Muscle of leg (tissue), 11 donors: ENCODE results near the gene GRIK2. TPM values are rescaled to one million over a fixed set of nuclear protein-coding genes. Genes with fewer than 3 reads are reported as not detected.

Experiments
- DNase-seq: peaks from one replicate; pipeline ENCODE4 v3.0.0; 2013
- H3K27ac ChIP-seq: one replicate; pipeline ENCODE4 v1.5.1; 2013; ENCODE audit warnings: mild to moderate bottlenecking, low read length, control low read depth
- H3K27me3 ChIP-seq: one replicate; pipeline ENCODE4 v1.6.1; 2013; ENCODE audit warnings: low read length; ENCODE audit not compliant: control insufficient read depth, insufficient read depth
- H3K36me3 ChIP-seq: one replicate; pipeline ENCODE4 v1.6.1; 2013; ENCODE audit warnings: low read length; ENCODE audit not compliant: control insufficient read depth, insufficient read depth
- H3K4me1 ChIP-seq: one replicate; pipeline ENCODE4 v1.6.1; 2013; ENCODE audit warnings: low read length; ENCODE audit not compliant: control insufficient read depth, insufficient read depth
- H3K4me3 ChIP-seq: one replicate; pipeline ENCODE4 v1.5.1; 2013; ENCODE audit warnings: low read length, control low read depth
- H3K9me3 ChIP-seq: replicated peaks from 2 replicates; pipeline ENCODE4 v1.6.1; 2013; ENCODE audit warnings: low read depth, low read length; ENCODE audit not compliant: control insufficient read depth
- WGBS: methylation state at CpG from one replicate; pipeline ENCODE4 v1.1.5; 2013; ENCODE audit warnings: missing lambda C conversion rate; ENCODE audit not compliant: insufficient coverage; 5-methylcytosine and 5-hydroxymethylcytosine counted together
- polyA plus RNA-seq, 8 donors: library from polyadenylated mRNA; unstranded; fragments of 120-200 nt; gene quantifications; one replicate each; pipeline versions ENCODE4 v1.2.1 to v1.2.3, GENCODE V29; 2013; ENCODE audit warnings: inconsistent platforms in 1 of 8, low replicate concordance in 1 of 8; ENCODE audit not compliant: insufficient read length in 8 of 8, insufficient read depth in 1 of 8
- total RNA-seq: library from RNA; stranded (reverse); fragments of 120-200 nt; gene quantifications from one replicate; pipeline ENCODE4 v1.2.4, GENCODE V29; 2013

Gene GRIK2
- total and polyA plus RNA-seq, 9 donors: 1.2 to 4.0 (median 1.9) TPM

DNA sequence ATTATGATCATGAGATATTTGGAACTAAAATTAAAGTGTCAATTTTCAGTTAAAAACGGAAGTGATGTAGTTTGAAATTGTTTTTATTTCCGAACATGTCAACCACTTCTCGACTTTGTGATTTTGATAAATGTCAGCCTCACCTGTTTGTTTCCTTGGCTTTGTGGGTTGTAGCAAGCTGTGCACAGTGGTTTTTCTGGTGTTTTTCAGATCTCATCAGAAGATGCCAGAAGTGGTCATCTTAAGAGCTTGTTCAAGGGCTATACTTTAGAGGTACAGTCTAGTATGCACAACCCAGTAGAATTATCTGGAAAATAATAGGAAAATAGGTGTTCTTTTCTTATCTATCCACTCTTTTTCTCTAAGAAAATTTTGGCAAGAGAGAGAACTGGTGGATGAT, 134.0 kb downstream of the GRIK2 start:
- no peaks in the 10 kb centered on the region for H3K36me3 ChIP-seq
- no peak overlapping the region for H3K27ac ChIP-seq
- WGBS: no CpG with 5 or more reads among the region's 3 CpGs
- no peaks in the 10 kb centered on the region for H3K27me3 ChIP-seq
- H3K9me3 ChIP-seq: no peaks in the 10 kb centered on the region
- DNase-seq: no peak
- no peak overlapping the region for H3K4me3 ChIP-seq
- no peaks in the 10 kb centered on the region for H3K4me1 ChIP-seq

DNA sequence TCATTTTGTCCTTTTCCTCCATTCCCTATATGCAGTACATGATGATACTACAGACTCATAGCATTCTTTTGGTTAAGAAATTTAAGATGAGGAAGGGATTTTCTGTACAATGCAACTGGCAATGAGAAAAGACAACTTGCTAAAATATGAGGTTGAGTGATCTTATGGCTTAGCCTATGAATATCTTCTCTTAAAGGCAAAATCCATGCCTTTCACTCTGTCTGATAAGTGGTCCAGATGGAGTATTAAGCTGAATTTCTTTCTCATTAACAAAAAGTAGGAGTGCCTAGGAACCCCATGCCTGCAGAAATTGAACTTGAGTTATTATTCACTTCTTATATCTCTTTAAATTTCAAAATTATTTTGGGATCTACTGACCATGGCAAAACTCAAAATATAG, 135.3 kb downstream of the GRIK2 start:
- Histone ChIP-seq H3K9me3 (no peaks in the 10 kb centered on the region), H3K36me3 (no peaks in the 10 kb centered on the region), H3K27me3 (no peaks in the 10 kb centered on the region), H3K4me1 (no peaks in the 10 kb centered on the region), H3K27ac (no peak overlapping the region), H3K4me3 (no peak overlapping the region)
- no peak for DNase-seq

DNA sequence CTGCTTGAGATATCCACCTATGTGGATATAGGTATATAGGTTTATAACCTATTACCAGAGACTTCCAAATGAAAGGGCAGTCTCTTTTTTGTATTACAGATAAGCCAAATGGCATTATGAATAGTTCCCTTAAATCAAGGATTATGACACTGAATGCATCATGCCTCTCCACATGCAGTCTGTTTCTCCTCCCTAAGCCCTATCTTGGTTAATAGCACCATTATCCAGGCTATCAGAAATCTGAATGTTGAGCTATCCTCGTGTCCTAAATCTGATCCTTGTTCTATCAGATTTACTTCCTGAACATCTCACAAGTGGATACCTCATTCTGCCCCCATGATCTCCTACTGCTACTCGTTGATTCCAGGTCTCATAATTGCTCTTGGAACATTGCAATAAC, 138.0 kb downstream of the GRIK2 start:
- no peaks in the 10 kb centered on the region for H3K27me3 ChIP-seq
- no peak for DNase-seq
- no peaks in the 10 kb centered on the region for H3K36me3 ChIP-seq
- no peaks in the 10 kb centered on the region for H3K9me3 ChIP-seq
- WGBS: 60% methylated on average over 1 of the region's 2 CpGs
- no peak overlapping the region for H3K4me3 ChIP-seq
- no peak overlapping the region for H3K27ac ChIP-seq
- no peaks in the 10 kb centered on the region for H3K4me1 ChIP-seq

DNA sequence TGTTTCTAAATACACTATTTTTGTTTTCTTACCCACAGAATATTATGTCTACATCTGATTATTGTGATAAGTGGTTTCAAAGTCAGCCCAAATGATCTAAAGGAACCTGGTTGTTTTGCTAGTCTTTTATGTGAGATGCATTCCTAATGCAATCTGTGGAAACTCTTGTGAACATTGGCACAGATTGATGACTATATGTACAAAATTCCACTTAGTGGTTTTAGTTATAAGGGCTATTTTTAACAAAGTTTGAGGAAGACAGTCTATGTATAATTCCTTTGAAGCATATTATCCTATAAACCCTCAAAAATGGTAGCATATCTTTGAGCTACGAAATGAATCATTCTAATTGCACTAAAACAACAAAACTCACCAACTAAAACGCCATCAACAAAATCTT, 140.9 kb downstream of the GRIK2 start:
- no peak overlapping the region for H3K27ac ChIP-seq
- no peaks in the 10 kb centered on the region for H3K36me3 ChIP-seq
- H3K9me3 ChIP-seq: no peaks in the 10 kb centered on the region
- WGBS: 92% methylated on average over 2 of the region's 2 CpGs
- no peak overlapping the region for H3K4me3 ChIP-seq
- H3K4me1 ChIP-seq: no peaks in the 10 kb centered on the region
- no peaks in the 10 kb centered on the region for H3K27me3 ChIP-seq
- no peak for DNase-seq

DNA sequence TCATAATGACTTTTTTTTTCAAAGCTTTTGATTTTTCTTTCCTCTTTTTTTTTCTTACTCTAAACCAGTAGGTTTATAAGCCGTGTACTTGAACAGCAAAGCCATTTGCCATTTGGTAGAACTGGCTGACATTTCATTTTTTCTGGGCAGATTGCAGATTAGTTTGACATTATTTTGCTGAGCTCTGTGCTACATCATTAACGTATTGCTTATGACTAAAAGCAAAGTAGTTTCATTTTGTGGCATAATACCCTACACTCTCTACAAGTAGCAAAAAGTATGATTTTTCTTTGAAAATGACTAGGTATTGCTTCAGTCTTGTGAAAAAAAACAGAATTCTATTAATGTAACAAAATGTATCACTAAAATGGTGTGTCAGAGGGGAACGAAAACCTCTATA, 141.3 kb downstream of the GRIK2 start:
- Histone ChIP-seq H3K4me1 (no peaks in the 10 kb centered on the region), H3K27ac (no peak overlapping the region), H3K9me3 (no peaks in the 10 kb centered on the region), H3K36me3 (no peaks in the 10 kb centered on the region), H3K4me3 (no peak overlapping the region), H3K27me3 (no peaks in the 10 kb centered on the region)
- DNase-seq: no peak
- WGBS: no CpG with 5 or more reads among the region's 3 CpGs

DNA sequence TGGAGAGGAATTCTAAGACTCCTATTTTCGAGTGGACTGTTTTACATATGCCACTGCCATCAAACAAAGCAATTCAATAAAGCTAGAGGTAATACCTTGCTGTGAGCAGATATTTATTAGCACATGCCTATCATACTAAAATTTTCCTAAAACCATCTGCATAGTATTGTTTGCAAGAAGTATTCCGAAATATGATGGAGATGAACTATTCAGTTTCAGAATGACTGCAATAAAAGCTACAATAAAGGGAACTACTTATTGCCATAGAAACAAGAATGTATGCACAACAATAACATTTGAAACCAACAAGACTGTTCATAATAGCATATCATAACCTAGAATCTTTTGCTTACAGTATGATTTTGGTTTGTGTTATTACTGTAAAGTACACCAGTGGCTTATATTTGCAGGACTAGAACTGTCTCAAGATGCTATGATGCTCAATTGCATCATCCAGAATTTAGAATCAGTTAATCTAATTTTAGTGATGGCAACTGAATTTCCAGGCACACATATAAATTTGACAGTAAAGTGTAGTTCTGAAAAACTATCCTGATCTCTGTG, 144.3 kb downstream of the GRIK2 start:
- no peaks in the 10 kb centered on the region for H3K9me3 ChIP-seq
- no peaks in the 10 kb centered on the region for H3K4me1 ChIP-seq
- WGBS: no CpG with 5 or more reads among the region's 2 CpGs
- DNase-seq: peak; percentile 23
- no peak overlapping the region for H3K4me3 ChIP-seq
- H3K27ac ChIP-seq: no peak overlapping the region
- no peaks in the 10 kb centered on the region for H3K27me3 ChIP-seq
- H3K36me3 ChIP-seq: no peaks in the 10 kb centered on the region

DNA sequence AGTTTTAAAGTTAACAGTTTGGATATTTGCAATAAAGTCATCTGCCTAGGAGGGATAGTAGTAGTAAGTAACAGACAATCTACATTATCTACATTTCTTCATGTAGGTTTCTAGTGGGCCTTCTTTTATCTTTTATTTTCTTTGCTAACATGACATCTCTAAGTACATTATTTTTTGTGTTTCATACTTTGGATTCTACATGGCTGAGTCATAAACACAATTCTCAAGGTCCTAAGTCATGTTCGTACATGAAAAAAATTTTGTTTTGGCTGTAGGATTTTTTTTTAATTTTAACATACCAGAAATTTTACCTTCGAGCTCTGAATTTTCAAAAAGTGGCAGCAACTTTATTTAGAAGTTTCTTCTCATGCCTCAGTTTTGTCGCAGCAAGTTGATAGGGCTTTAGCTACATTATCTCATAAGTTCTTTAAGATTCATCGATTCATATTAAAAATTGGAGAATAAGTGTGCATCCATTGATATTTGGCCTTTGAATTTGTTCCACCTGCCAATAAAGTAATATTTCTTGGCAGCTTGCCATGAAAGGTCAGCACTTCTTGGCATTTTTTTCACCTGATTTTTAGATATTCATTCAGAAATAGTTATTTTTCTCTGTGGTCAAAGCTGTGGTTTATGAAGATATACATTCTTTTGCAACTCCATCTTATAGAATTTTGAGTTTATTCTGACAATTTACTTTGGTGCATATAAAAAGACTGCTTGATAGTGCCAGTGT, 146.2 kb downstream of the GRIK2 start:
- no peaks in the 10 kb centered on the region for H3K36me3 ChIP-seq
- whole genome bisulfite sequencing: no CpG with 5 or more reads among the region's 4 CpGs
- no peaks in the 10 kb centered on the region for H3K27me3 ChIP-seq
- no peaks in the 10 kb centered on the region for H3K4me1 ChIP-seq
- DNase-seq: no peak
- no peak overlapping the region for H3K27ac ChIP-seq
- H3K4me3 ChIP-seq: no peak overlapping the region
- no peaks in the 10 kb centered on the region for H3K9me3 ChIP-seq

DNA sequence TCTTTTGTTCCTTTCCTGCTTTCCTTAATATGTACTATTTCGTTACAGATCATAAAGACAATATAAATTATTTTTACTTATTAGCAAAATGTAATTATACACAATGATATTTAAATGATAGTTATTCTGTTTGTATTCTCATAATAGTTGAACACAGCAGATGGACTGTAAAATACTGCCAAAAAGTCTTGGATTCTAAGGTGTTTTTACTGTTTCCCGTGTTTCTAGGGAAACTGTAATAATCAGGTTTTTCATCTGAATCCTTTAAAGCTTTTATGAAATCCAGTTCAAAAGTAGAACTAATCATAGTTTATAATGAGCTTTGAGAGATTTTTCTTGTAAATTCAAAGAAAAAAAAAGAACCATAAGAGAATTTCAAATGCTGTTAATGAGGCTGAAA, 148.4 kb downstream of the GRIK2 start:
- Histone ChIP-seq H3K9me3 (no peaks in the 10 kb centered on the region), H3K4me3 (no peak overlapping the region), H3K36me3 (no peaks in the 10 kb centered on the region), H3K4me1 (no peaks in the 10 kb centered on the region), H3K27ac (no peak overlapping the region), H3K27me3 (no peaks in the 10 kb centered on the region)
- no CpG with 5 or more reads among the region's 2 CpGs for WGBS
- peak; percentile 5 for DNase-seq

DNA sequence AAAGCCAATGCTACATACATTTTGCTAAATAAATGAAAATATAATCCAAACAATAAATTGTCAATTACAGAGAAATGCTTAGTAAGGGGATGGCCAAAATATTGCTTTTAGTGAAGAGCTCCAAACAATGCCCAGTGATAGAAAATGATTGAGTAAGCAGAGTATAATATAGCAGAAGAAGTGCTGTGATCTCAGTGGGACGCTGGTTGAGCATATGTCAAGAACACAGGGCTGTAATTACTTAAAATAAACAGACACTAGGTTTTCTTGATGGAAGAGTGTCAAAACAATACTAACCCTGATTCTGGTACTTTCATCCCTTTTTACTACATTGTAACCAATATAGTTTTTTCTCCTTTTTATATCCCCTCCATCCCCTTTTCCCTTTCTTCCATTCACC, 150.3 kb downstream of the GRIK2 start:
- no peak overlapping the region for H3K4me3 ChIP-seq
- H3K9me3 ChIP-seq: no peaks in the 10 kb centered on the region
- no peaks in the 10 kb centered on the region for H3K36me3 ChIP-seq
- no peaks in the 10 kb centered on the region for H3K4me1 ChIP-seq
- WGBS: no CpG with 5 or more reads among the region's 1 CpG
- H3K27me3 ChIP-seq: no peaks in the 10 kb centered on the region
- no peak overlapping the region for H3K27ac ChIP-seq
- DNase-seq: no peak

DNA sequence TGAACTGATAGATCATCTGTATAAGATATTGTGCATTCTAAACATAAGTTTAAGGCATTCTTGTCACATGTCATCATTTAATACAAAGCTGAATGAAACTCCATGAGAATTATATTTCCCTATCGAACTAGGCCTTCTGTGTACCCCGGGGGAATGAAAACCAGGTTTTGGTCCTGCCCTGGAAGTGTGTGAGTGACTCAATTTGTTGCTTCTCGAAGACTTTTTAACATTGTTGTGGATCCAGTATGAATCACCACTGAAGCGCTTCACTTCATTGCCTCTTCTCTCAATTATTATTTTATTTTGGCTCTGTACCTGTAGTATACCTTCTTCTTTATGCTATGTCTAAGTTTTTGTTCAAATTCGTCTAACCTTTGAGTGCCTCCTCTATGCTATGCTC, 150.8 kb downstream of the GRIK2 start:
- H3K27me3 ChIP-seq: no peaks in the 10 kb centered on the region
- H3K4me1 ChIP-seq: no peaks in the 10 kb centered on the region
- H3K36me3 ChIP-seq: no peaks in the 10 kb centered on the region
- H3K9me3 ChIP-seq: no peaks in the 10 kb centered on the region
- H3K27ac ChIP-seq: no peak overlapping the region
- no peak for DNase-seq
- no CpG with 5 or more reads among the region's 5 CpGs for WGBS
- no peak overlapping the region for H3K4me3 ChIP-seq

DNA sequence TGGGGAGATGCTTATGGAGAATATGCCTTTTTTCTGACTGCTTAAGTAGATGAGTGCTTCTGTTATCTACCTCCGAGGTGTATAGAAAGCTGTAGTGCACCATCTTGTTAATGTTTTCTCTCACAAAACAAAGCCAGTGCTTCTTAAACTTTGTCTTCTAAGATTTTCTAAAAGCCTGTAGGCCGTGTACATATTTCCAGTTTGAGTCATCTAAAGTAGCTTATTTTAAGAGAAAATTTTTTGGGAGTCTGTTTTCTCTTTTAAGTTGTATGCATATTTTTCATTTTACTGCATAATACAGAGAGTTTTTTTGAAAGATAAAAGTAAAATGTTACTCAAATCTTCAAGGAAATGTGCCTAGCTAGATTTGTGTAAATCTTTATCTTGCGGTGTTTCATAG, 151.7 kb downstream of the GRIK2 start:
- no CpG with 5 or more reads among the region's 3 CpGs for WGBS
- Histone ChIP-seq H3K9me3 (no peaks in the 10 kb centered on the region), H3K4me1 (no peaks in the 10 kb centered on the region), H3K27me3 (no peaks in the 10 kb centered on the region), H3K4me3 (no peak overlapping the region), H3K36me3 (no peaks in the 10 kb centered on the region), H3K27ac (no peak overlapping the region)
- no peak for DNase-seq
